Stomach smooth muscle (tissue), 2 donors: ENCODE measurements around the gene AQP5.

Experiments
- H3K27ac ChIP-seq: one replicate; pipeline ENCODE4 v1.7.0; 2013; ENCODE audit warnings: mild to moderate bottlenecking, low read length, inconsistent platforms
- H3K27me3 ChIP-seq, 2 donors: one replicate each; pipeline ENCODE4 v1.7.0; 2013; ENCODE audit warnings: low read length in 2 of 2; ENCODE audit not compliant: insufficient read depth in 2 of 2, control insufficient read depth in 1 of 2
- H3K36me3 ChIP-seq, 2 donors: one replicate each; pipeline ENCODE4 v1.7.0; 2013; ENCODE audit warnings: low read length in 2 of 2; ENCODE audit not compliant: control insufficient read depth in 2 of 2, insufficient read depth in 2 of 2
- H3K4me1 ChIP-seq: one replicate; pipeline ENCODE4 v1.7.0; 2013; ENCODE audit warnings: low read length; ENCODE audit not compliant: control insufficient read depth, insufficient read depth
- H3K4me3 ChIP-seq, 2 donors: one replicate each; pipeline ENCODE4 v1.7.0; 2013; ENCODE audit warnings: low read length in 2 of 2
- H3K9ac ChIP-seq, 2 donors: one replicate each; pipeline ENCODE4 v1.7.0; 2013; ENCODE audit warnings: low read length in 2 of 2, mild to moderate bottlenecking in 1 of 2
- H3K9me3 ChIP-seq, 2 donors: one replicate each; pipeline ENCODE4 v1.7.0; 2013; ENCODE audit warnings: low read length in 2 of 2; ENCODE audit not compliant: control insufficient read depth in 2 of 2
- donor health status: healthy.
- donor health status: Pancreatic carcinoma.

The AQP5 gene

GRCh38 chr12:49932533-49933130 is 29.0 kb upstream of the AQP5 start:
- Histone ChIP-seq H3K27me3 (peaks cover 0 to 2% of the 10 kb centered on the region in 2 donors), H3K9ac (no peak overlapping the region), H3K27ac (no peak overlapping the region), H3K4me3 (no peak overlapping the region), H3K9me3 (no peaks in the 10 kb centered on the region), H3K4me1 (no peaks in the 10 kb centered on the region), H3K36me3 (no peaks in the 10 kb centered on the region)

GRCh38 chr12:49933796-49934195 is 27.9 kb upstream of the AQP5 start:
- H3K27me3 ChIP-seq = peaks cover 0 to 2% of the 10 kb centered on the region in 2 donors
- no peak overlapping the region for H3K9ac ChIP-seq
- no peaks in the 10 kb centered on the region for H3K36me3 ChIP-seq
- no peaks in the 10 kb centered on the region for H3K9me3 ChIP-seq
- H3K4me3 ChIP-seq = no peak overlapping the region
- H3K4me1 ChIP-seq = no peaks in the 10 kb centered on the region
- no peak overlapping the region for H3K27ac ChIP-seq

- no peak overlapping the region for H3K27ac ChIP-seq
Observed at GRCh38 chr12:49934505-49934904, 27.2 kb upstream of the AQP5 start.

GRCh38 chr12:49936925-49937324 is 24.7 kb upstream of the AQP5 start:
- no peak overlapping the region for H3K27ac ChIP-seq
- H3K36me3 ChIP-seq = no peaks in the 10 kb centered on the region
- no peaks in the 10 kb centered on the region for H3K27me3 ChIP-seq
- no peak overlapping the region for H3K4me3 ChIP-seq
- H3K9me3 ChIP-seq = no peaks in the 10 kb centered on the region
- no peaks in the 10 kb centered on the region for H3K4me1 ChIP-seq
- H3K9ac ChIP-seq = no peak overlapping the region

More at GRCh38 chr12:49934505-49934904, 27.2 kb upstream of the AQP5 start:
- Histone ChIP-seq H3K9ac (no peak overlapping the region), H3K9me3 (no peaks in the 10 kb centered on the region), H3K4me3 (no peak overlapping the region), H3K4me1 (no peaks in the 10 kb centered on the region), H3K36me3 (no peaks in the 10 kb centered on the region), H3K27me3 (no peaks in the 10 kb centered on the region)

- no peak overlapping the region for H3K4me3 ChIP-seq
- no peaks in the 10 kb centered on the region for H3K36me3 ChIP-seq
- H3K27me3 ChIP-seq = no peaks in the 10 kb centered on the region
- no peak overlapping the region for H3K9ac ChIP-seq
- H3K9me3 ChIP-seq = no peaks in the 10 kb centered on the region
- H3K27ac ChIP-seq = no peak overlapping the region
- no peaks in the 10 kb centered on the region for H3K4me1 ChIP-seq
Observed at GRCh38 chr12:49937639-49938300, 23.9 kb upstream of the AQP5 start.

DNA sequence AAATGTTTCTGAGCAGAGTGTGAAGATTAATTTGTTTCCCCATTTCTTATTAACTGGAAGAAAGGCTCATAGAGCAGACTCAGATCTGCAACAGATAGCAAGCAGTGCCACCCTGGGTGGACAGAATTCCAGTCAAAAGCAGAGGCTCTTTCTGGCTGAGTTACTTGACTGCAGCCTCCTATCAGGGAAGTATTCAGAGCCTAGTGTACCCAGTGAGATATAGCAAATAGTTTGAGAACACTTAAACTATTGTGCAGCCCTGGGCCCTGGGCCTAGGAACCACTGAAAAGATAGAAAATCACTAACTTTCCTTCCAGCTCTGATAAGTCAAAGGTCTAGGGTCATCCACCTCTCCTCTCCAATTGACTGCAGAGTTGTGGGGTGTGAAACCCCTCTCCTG is 22.4 kb upstream of the AQP5 start:
- Histone ChIP-seq H3K9me3 (no peaks in the 10 kb centered on the region), H3K27me3 (no peaks in the 10 kb centered on the region), H3K9ac (no peak overlapping the region), H3K4me1 (no peaks in the 10 kb centered on the region), H3K27ac (no peak overlapping the region), H3K36me3 (no peaks in the 10 kb centered on the region), H3K4me3 (no peak overlapping the region)

DNA sequence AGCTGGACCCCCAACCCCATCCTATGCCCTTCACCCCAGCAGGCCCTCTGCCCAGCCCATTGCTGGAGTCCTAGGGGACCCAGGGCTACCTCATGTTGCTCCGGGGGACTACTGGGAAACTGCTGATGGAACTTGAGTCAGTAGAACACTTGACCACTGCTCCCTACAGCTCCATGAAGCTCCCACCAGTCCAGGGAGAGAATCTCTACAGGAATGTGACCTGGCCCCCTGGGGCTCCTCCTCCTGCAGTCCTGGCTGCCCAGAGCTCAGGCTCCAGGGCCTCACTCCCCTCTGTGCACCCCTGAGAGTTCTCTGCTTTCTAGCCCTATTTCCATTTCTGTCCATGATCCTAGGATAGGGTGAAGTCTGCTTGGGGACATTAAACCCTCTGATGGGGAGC is 22.0 kb upstream of the AQP5 start:
- no peak overlapping the region for H3K9ac ChIP-seq
- no peak overlapping the region for H3K4me3 ChIP-seq
- no peaks in the 10 kb centered on the region for H3K4me1 ChIP-seq
- H3K36me3 ChIP-seq = no peaks in the 10 kb centered on the region
- no peak overlapping the region for H3K27ac ChIP-seq
- no peaks in the 10 kb centered on the region for H3K9me3 ChIP-seq
- H3K27me3 ChIP-seq = no peaks in the 10 kb centered on the region

- H3K9ac ChIP-seq = no peak overlapping the region
- H3K36me3 ChIP-seq = no peaks in the 10 kb centered on the region
- H3K4me1 ChIP-seq = no peaks in the 10 kb centered on the region
- H3K27me3 ChIP-seq = no peaks in the 10 kb centered on the region
- no peaks in the 10 kb centered on the region for H3K9me3 ChIP-seq
- no peak overlapping the region for H3K27ac ChIP-seq
- no peak overlapping the region for H3K4me3 ChIP-seq
Observed at GRCh38 chr12:49941556-49942511, 19.8 kb upstream of the AQP5 start.

DNA sequence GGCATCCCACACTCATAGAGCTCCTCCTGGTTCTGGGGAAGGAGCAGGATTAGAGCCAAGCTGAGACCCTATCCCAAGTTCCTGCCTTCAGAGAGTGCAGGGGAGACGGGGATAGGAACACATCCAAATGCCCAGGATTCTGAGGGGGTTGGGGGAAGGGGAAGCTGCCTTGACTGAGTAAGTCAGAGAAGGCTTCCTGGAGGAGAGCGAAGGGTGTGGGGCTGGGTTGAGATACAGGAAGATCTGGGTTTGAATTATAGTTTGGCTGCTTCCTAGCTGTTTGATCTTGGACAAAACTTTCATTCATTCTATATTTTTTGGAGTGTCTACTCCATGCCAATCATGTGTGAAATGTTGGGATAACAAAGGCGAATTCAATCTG is 19.2 kb upstream of the AQP5 start:
- Histone ChIP-seq H3K9ac (no peak overlapping the region), H3K4me3 (no peak overlapping the region), H3K27ac (no peak overlapping the region), H3K4me1 (no peaks in the 10 kb centered on the region), H3K9me3 (no peaks in the 10 kb centered on the region), H3K27me3 (no peaks in the 10 kb centered on the region), H3K36me3 (no peaks in the 10 kb centered on the region)

GRCh38 chr12:49942921-49943624 is 18.6 kb upstream of the AQP5 start:
- no peak overlapping the region for H3K4me3 ChIP-seq
- no peaks in the 10 kb centered on the region for H3K36me3 ChIP-seq
- no peaks in the 10 kb centered on the region for H3K9me3 ChIP-seq
- H3K27ac ChIP-seq = no peak overlapping the region
- H3K4me1 ChIP-seq = no peaks in the 10 kb centered on the region
- no peaks in the 10 kb centered on the region for H3K27me3 ChIP-seq
- no peak overlapping the region for H3K9ac ChIP-seq
